HEK293 (cell line): ENCODE data around the gene CDCA5.

Experiments used
- ZNF501 ChIP-seq: fragments of 450-650 bp; formaldehyde crosslinking; IDR thresholded peaks from 2 replicates; pipeline ENCODE4 v1.5.1; 2016; ENCODE audit warnings: missing biosample characterization, missing genetic modification characterization
- ZNF664 ChIP-seq: fragments of 450-650 bp; formaldehyde crosslinking; IDR thresholded peaks from 2 replicates; pipeline ENCODE4 v1.5.1; 2016; ENCODE audit warnings: missing biosample characterization, missing genetic modification characterization

GRCh38 chr11:65118097-65118837 lies 34.4 kb upstream of the CDCA5 start:
- TF ChIP-seq ZNF501 (tag by site-specific recombination): no peak
- TF ChIP-seq ZNF664 (tag by site-specific recombination): no peak
